ENCODE results near the gene DDHD1. TPM values are rescaled to one million over a fixed set of nuclear protein-coding genes. Genes with fewer than 3 reads are reported as not detected.
"Not testable (repeated sequence)": the region's sequence is repeated elsewhere in the genome, so short reads cannot be mapped to it uniquely, and the experiment has no call there.

DDHD1 gene
- total RNA-seq, 4 donors from 2014 or later, result 17.1 to 26.7 (median 23.3) TPM

GRCh38 chr14:53187921-53188463 lies 34.9 kb upstream of the DDHD1 start:
- no peak for DNase-seq (ENCODE audit: low spot score in 2 of 2)
- H3K36me3 ChIP-seq, result no peaks in the 10 kb centered on the region
- H3K4me3 ChIP-seq, result no peak overlapping the region
- WGBS, 2 donors, result 61 to 68% methylated on average over 5 of the region's 5 CpGs
- TF ChIP-seq CTCF (IDR thresholded peaks at IDR 0.05), result no peak
- TF ChIP-seq POLR2A (IDR thresholded peaks at IDR 0.05), result no peak
- no peaks in the 10 kb centered on the region for H3K9me3 ChIP-seq
- H3K27ac ChIP-seq, result no peak overlapping the region
- peaks cover 0 to 4% (median 0%) of the 10 kb centered on the region in 4 donors for H3K4me1 ChIP-seq
- no peaks in the 10 kb centered on the region for H3K27me3 ChIP-seq

- H3K27ac ChIP-seq, result no peak overlapping the region
- TF ChIP-seq CTCF (IDR thresholded peaks at IDR 0.05) (no peak), POLR2A (IDR thresholded peaks at IDR 0.05) (no peak), EP300 (IDR thresholded peaks at IDR 0.05) (no peak)
Measured at GRCh38 chr14:53186532-53186931, 33.4 kb upstream of the DDHD1 start.

GRCh38 chr14:53183611-53184010 lies 30.5 kb upstream of the DDHD1 start:
- DNase-seq (ENCODE audit: low spot score in 2 of 2), result no peak
- Histone ChIP-seq H3K4me3 (no peak overlapping the region), H3K27me3 (no peaks in the 10 kb centered on the region), H3K4me1 (peaks cover 0 to 4% (median 0%) of the 10 kb centered on the region in 4 donors), H3K27ac (no peak overlapping the region), H3K9me3 (no peaks in the 10 kb centered on the region), H3K36me3 (no peaks in the 10 kb centered on the region)
- TF ChIP-seq POLR2A (IDR thresholded peaks at IDR 0.05) (no peak), EP300 (IDR thresholded peaks at IDR 0.05) (no peak), CTCF (IDR thresholded peaks at IDR 0.05) (no peak)
- WGBS, 2 donors, result 57 to 64% methylated on average over 2 of the region's 2 CpGs

More at GRCh38 chr14:53186532-53186931, 33.4 kb upstream of the DDHD1 start:
- Histone ChIP-seq H3K4me3 (no peak overlapping the region), H3K9me3 (no peaks in the 10 kb centered on the region), H3K27me3 (no peaks in the 10 kb centered on the region), H3K36me3 (no peaks in the 10 kb centered on the region), H3K4me1 (peaks cover 0 to 4% (median 0%) of the 10 kb centered on the region in 4 donors)
- 89 to 100% methylated on average over 1 of the region's 1 CpG for WGBS, 2 donors
- DNase-seq (ENCODE audit: low spot score in 2 of 2), result no peak

GRCh38 chr14:53183056-53183455 lies 29.9 kb upstream of the DDHD1 start:
- peaks cover 0 to 4% (median 0%) of the 10 kb centered on the region in 4 donors for H3K4me1 ChIP-seq
- TF ChIP-seq CTCF (IDR thresholded peaks at IDR 0.05) (no peak), POLR2A (IDR thresholded peaks at IDR 0.05) (no peak), EP300 (IDR thresholded peaks at IDR 0.05) (no peak)
- H3K27ac ChIP-seq, result no peak overlapping the region
- WGBS, 2 donors, result 48 to 55% methylated on average over 2 of the region's 2 CpGs
- H3K36me3 ChIP-seq, result no peaks in the 10 kb centered on the region
- H3K27me3 ChIP-seq, result no peaks in the 10 kb centered on the region
- no peaks in the 10 kb centered on the region for H3K9me3 ChIP-seq
- no peak overlapping the region for H3K4me3 ChIP-seq
- no peak for DNase-seq (ENCODE audit: low spot score in 2 of 2)

GRCh38 chr14:53181463-53182081 lies 28.4 kb upstream of the DDHD1 start:
- H3K4me3 ChIP-seq; H3K4me1 ChIP-seq; H3K27ac ChIP-seq; H3K27me3 ChIP-seq; H3K36me3 ChIP-seq; H3K9me3 ChIP-seq; DNase-seq (ENCODE audit: low spot score in 2 of 2): not testable (repeated sequence)
- 94 to 95% methylated on average over 11 of the region's 11 CpGs for WGBS, 2 donors
